Suppressor macrophage treated with lipopolysaccharide for 4 hours (primary cell): ENCODE measurements around the gene AP3B1.

Experiments
- DNase-seq: peaks from one replicate; pipeline ENCODE4 v3.0.0-alpha.2; 2020

Gene AP3B1

DNA sequence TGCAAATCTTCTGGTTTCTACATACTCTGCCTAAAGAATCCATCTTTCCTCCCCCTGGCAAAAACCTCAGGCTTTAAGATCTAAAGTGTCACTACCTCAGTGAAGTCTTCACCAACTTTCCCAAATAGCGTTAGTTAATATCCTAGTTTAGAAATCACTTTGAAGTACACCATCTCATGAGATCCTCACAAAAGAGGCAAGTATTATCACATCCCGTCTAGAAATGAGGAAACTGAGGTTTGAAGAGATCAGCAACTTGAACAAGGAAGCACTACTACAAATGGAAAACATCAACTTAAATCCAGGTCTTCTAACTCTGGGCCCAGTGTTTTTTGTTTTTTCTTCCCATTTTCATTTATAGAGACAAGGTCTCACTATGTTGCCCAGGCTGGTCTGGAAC lies 4.6 kb downstream of the AP3B1 start:
- peak; percentile 57 for DNase-seq

DNA sequence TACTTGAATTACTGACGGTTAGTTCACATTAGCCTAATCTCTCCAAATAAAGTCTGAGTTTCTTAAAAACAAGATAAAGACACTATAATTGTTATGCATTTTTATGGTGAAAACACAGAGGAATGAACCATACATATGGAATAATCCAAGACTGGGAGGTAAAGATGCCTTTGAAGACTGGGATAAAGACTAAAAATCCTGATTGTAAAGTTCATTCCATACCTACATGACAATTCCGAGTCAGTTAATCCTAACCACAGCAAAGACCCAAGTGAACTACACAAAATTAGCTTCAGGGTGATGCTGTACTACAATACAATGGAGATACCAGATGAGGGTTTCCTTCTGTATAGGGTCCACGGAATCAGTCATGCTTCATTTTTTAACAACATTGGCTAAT lies 6.3 kb downstream of the AP3B1 start:
- DNase-seq = no peak

DNA sequence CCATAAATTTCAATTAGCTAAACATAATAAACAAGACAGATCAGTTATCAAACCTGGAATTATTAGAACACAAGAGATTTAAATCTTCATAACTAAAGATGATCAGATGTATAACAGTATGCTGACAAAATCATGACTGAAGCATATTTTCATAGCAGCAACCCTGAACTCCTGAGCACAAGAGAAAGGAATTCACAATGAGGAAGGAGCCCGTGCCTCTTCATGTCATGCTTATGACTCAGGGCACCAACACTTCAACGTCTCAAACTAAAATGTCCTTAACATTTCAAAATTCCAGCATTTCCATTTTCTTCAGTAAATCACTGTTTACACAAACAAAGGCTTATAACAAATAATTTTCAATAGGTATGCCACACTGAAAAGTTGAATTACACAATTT lies 6.7 kb downstream of the AP3B1 start:
- DNase-seq = peak; percentile 81

GRCh38 chr5:78287169-78287568 lies 7.3 kb downstream of the AP3B1 start:
- DNase-seq = no peak

- peak; percentile 53 for DNase-seq
Measured at GRCh38 chr5:78286290-78286689, 8.2 kb downstream of the AP3B1 start.

DNA sequence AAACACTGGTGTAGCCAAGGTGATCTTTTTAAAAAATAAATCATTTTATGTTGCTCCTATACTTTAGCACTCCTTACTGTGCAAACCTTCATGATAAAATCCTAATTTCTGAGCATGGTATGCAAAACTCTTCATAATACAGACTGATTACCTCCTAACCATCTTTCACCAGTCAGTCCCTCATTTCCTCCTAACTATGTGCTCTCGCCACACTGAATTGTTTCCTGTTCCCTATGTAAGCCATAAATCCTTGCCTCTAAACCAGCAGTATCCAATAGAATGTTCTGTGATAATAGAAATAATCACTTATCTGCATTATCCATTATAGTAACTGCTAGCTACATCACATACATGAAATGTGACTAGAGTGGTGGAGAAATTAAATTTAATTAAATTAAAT lies 10.7 kb downstream of the AP3B1 start:
- no peak for DNase-seq

GRCh38 chr5:78283105-78283504 lies 11.4 kb downstream of the AP3B1 start:
- no peak for DNase-seq

GRCh38 chr5:78280261-78280660 lies 14.2 kb downstream of the AP3B1 start:
- no peak for DNase-seq

GRCh38 chr5:78279194-78279593 lies 15.3 kb downstream of the AP3B1 start:
- no peak for DNase-seq

DNA sequence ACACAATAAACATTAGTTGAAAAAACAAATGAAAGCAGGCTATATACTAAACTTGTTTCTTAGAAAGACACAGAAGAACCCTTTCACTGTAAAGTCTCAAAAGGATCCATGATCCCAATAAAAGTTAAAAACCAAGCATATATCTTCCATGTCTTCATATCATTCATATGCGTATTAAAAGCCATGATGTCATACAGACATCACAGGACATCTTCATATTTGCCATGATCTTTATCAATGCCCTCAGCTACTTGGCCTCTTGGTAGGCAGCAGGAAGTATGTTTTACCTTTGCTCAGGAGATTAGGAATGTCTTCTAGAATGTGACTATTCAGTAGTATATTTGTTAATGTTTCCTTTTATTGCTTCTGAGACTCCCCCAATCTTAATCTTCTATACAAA lies 16.8 kb downstream of the AP3B1 start:
- DNase-seq = no peak

- no peak for DNase-seq
Measured at GRCh38 chr5:78275998-78276543, 18.4 kb downstream of the AP3B1 start.

DNA sequence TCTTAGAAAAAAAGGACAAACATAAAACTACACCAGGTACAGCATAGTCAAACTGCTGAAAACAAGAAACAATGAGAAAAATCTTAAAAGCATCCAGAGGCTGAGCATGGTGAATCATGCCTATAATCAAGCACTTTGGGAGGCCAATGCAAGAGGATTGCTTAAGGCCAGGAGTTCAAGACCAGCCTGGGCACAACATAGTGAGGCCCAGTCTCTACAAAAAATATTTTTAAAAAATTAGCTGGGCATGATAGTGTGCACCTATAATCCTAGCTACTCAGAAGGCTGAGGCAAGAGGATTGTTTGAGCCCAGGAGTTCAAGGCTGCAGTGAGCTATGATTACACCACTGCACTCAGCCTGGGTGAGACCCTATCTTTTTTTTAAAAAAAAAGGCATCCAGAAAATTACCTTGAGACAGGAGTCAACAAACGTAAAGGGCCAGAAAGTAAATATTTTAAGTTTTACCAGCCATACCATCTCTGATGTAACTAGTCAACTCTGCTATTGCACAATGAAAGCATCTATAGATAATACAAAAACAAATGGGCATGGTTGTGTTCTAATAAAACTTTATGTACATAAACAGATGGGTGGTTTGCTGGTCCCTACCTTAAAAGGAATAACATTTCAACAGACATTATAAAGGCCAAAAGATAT lies 19.8 kb downstream of the AP3B1 start:
- DNase-seq = no peak

DNA sequence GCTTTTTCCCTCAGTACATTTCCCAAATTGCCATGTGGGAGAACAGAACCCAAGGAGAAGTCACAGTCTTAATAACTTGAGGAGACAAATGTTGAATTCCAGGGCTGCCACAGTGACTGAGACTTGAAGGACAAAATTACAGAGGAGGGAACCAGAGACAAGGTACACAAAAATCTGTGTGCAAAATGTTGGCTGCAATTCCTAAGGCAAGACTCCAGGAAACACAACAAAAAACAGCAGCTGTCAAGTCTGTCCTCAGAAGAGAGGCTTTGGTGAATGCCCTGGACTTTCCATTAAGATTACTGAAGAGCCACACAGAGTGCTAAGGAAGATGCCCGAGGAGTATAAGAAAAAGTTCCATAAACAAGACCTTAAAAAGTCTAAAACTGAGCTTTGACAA lies 21.1 kb downstream of the AP3B1 start:
- no peak for DNase-seq

GRCh38 chr5:78271766-78272165 lies 22.7 kb downstream of the AP3B1 start:
- DNase-seq = no peak

GRCh38 chr5:78269088-78269703 lies 25.3 kb downstream of the AP3B1 start:
- no peak for DNase-seq

DNA sequence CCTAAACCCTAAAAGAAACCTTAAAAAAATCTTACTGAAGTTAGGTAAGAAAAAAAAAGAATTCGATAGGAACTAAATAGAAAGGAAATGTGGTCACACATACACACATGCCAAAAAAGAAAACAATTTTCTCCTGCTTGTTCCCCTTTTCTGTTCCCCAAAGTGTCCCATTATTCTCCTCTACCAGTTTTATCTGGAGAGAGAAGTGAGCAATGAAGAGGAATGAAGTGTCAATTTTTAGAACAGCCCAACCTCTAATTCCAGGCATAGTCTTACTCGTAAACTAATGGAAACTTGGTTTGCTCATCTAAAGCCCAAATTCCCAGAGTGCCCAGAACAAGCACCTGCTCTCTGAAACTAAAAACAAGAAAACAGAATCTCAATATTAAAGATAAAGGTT lies 26.1 kb downstream of the AP3B1 start:
- peak; percentile 68 for DNase-seq

- DNase-seq = no peak
Measured at GRCh38 chr5:78265163-78265562, 29.3 kb downstream of the AP3B1 start.

DNA sequence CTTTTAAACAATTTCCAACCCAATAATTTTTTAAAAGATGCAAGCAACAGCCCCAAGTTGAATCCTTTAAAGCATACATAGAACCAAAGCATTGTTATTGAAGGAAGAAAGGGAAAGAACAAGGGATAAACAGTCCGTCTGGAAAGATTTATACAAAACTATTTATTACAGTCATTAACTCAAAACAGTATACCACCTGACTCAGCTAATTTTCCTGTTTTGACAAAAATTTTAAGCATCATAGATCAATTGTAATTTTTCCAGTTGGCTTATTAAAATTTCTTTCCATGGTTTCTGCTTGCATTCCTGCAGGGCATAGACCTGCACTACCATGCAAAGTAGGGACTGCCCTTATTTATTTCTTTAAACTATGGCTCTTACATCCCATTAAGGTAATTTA lies 29.9 kb downstream of the AP3B1 start:
- no peak for DNase-seq

DNA sequence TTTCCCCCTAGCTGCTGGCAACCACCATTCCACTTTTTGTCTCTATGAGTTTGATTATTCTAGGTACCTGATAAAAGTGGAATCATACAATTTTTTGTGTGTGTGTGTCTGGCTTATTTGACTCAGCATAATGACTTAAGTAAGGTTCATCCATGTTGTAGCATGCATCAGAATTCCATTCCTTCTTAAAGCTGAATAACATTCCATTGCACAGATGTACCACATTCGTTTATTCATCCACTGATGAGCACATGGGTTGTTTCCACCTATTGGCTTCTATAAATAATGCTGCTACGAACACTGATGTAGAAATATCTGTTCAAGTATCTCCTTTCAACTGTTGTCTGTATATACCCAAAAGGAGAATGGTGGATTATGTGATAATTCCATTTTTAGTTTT lies 33.7 kb downstream of the AP3B1 start:
- no peak for DNase-seq

DNA sequence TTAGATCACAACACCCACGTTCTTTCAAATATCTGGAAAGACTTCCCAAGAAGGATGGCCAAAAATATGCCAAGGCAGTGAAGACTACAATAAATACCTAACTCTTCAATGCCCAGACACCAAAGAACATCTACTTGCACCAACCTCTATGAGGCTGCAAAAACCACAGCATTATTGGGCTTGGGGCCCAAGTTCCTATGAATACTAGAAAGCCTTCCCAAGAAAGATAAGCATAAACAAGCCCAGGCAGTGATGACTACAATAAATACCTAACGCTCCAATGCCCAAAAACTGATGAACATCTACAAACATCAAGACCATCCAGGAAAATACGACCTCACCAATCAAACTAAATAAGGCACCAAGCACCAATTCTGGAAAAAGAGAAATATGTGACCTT lies 41.3 kb downstream of the AP3B1 start:
- DNase-seq = no peak

GRCh38 chr5:78252715-78253114 lies 41.8 kb downstream of the AP3B1 start:
- DNase-seq = no peak

DNA sequence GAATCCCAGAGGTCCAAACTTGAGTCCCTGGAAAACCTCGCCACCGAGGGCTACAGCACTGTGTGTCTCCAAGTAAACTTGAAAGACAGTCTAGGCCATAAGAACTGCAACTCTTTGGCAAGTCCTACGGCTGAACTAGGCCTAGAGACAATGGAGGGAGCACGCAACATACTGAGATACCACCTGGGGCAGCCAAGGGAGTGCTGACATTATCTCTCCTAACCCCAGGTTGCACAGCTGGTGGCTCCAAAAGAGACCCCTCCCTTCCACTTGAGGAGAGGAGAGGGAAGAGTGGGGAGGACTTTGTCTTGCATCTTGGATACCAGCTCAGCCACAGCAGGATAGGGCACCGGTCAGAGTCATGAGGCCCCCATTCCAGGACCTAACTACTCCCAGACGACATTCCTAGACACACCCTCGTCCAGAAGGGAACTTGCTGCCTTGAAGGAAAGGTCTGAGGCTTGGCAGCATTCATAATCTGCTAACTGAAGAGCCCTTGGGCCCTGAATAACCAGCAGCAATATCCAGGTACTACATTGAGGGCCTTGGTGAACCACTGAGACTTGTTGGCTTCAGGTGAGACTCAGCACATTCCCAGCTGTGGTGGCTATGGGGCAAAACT lies 42.7 kb downstream of the AP3B1 start:
- no peak for DNase-seq

- no peak for DNase-seq
Measured at GRCh38 chr5:78245136-78245535, 49.4 kb downstream of the AP3B1 start.

DNA sequence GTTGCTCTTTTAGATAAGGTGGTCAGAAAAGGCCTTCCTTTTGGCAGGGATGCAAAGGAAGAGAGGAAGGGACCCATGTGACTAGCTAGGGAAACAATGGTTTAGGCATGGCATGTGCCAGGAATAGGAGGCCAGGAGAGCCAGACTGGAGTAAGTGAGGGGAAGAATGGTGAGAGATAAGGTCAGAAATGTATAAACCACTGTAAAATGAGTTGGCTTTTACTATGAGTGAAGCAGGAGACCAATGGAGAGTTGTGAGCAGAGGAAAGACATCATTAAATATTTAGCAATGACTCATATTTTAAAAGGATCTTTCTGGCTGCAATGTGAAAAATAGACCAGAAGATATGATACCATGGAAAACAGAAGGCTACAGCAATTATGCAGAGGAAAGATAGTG lies 50.9 kb downstream of the AP3B1 start:
- no peak for DNase-seq
